CD4-positive, alpha-beta T cell treated with Interleukin-12 subunit alpha and Interleukin-12 subunit beta, for 1 hour (primary cell): ENCODE measurements around the gene TYW1B.
"Not testable (repeated sequence)": the region's sequence is repeated elsewhere in the genome, so short reads cannot be mapped to it uniquely, and the experiment has no call there.

Source experiments
- DNase-seq: peaks from one replicate; pipeline ENCODE4 v3.0.0-alpha.2; 2020

Gene TYW1B

GRCh38 chr7:72753781-72754180 is 74.2 kb downstream of the TYW1B start:
- DNase-seq: no peak

GRCh38 chr7:72753229-72753628 is 74.8 kb downstream of the TYW1B start:
- DNase-seq: not testable (repeated sequence)

GRCh38 chr7:72751978-72752377 is 76.0 kb downstream of the TYW1B start:
- DNase-seq: no peak

- DNase-seq: no peak
These were observed 76.6 kb downstream of the TYW1B start for GRCh38 chr7:72751378-72751777.

DNA sequence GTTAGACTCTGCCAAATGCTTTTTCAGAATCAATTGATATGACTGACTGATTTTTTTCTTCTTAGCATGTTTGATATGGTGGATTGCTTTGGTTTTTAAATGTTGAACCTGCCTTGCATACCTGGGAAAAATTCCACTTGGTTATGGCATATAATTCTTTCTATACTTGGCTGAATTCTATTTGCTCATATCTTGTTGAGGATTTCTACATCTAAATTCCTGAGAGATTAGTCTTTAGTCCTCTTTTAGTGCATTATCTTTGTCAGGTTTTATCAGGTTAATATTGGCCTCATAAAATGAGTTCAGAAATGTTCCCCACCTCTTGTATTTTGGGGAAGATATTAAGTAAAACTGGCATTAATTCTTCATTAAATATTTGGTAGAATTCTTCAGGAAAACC is 79.4 kb downstream of the TYW1B start:
- DNase-seq: not testable (repeated sequence)

DNA sequence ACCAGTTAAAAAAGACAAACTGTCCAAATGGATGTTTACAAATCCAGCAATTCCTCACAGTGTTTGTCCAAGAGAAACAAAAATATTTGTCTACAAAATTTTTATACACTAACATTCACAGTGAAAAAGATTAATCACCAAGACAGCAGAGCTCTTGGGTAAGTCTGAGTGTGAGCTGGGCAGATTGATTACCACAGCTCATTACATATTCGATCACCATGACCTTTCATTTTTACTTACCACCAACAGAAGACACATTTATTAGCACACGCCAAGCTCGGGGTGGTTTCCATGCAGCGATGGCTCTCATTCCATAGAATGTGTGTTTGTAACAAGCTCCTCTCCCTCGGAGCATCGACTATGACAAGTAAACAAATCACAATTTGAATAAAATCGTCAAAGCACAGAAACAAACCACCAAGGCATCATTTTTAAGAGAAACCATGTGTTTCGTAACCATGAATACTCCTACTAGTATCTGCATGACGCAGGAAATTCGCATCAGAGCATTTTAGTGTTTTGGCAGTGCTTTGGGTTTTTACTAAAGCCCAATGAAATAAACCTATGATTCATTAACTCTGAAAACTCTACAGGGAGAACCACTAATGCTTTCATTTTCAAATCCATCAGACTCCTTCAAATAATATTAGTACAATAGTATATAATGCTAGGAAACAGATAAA is 83.6 kb downstream of the TYW1B start:
- DNase-seq: not testable (repeated sequence)

- not testable (repeated sequence) for DNase-seq
These were observed 84.2 kb downstream of the TYW1B start for GRCh38 chr7:72743801-72744200.

DNA sequence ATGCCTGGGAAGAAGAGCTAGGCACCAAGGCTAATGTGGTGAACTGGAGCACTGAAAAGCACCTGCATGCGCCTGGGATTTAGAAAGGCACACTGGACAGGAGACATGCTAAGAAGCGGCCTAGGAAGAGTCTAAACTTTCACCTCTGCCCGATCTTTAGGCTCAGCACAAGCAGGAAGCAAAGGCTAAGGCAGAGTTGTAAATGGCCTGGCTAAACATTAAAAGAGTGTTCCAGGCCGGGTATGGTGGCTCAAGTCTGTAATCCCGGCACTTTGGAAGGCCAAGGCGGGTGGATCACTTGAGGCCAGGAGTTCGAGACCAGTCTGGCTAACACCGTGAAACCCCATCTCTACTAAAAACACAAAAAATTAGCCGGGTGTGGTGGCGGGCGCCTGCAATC is 88.3 kb downstream of the TYW1B start:
- DNase-seq: not testable (repeated sequence)

DNA sequence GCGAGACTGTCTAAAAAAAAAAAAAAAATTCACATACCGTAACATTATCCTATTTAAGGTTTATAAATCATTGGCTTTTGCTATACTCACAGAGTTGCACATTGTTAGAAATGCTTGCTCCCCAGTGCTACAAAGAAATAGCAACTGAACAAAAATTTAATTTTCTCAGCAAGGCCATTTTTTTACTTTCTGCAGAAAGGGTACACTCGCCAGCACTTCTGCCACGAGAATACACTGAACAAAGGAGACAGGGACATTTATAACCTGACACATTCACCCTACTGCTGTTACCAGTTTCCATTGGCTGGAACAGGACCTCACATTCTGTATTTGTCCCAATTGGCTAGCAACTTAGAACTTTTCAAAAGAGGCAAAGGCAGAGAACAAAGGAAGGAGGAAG is 92.1 kb downstream of the TYW1B start:
- not testable (repeated sequence) for DNase-seq

GRCh38 chr7:72730815-72731214 is 97.2 kb downstream of the TYW1B start:
- DNase-seq: not testable (repeated sequence)

GRCh38 chr7:72730384-72730783 is 97.6 kb downstream of the TYW1B start:
- DNase-seq: not testable (repeated sequence)

DNA sequence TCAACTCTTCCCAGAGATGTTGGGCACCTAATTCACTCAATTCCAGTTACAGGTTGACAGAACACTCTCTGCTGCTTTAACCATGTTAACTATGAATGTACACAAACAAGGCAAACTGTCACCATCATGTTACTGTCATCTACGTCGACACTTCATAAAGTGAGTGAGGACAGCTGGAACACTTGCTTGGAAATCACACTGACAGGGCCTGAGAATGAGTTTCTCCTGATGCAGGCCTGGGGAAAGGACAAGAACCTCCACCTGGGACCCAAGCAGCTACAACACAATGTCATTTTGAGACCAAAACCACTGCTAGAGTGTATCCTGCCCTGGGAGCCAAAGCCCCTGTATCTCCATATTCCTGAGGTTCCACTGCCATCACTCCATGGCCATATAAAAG is 98.9 kb downstream of the TYW1B start:
- DNase-seq: not testable (repeated sequence)

GRCh38 chr7:72722694-72723093 is 105.3 kb downstream of the TYW1B start:
- not testable (repeated sequence) for DNase-seq

DNA sequence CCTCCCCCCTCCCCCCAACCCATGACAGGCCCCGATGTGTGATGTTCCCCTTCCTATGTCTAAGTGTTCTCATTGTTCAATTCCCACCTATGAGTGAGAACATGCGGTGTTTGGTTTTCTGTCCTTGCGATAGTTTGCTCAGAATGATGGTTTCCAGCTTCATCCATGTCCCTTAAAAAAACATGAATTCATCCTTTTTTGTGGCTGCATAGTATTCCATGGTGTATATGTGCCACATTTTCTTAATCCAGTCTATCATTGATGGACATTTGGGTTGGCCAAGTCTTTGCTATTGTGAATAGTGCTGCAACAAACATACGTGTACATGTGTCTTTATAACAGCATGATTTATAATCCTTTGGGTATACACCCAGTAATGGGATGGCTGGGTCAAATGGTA is 107.1 kb downstream of the TYW1B start:
- not testable (repeated sequence) for DNase-seq

DNA sequence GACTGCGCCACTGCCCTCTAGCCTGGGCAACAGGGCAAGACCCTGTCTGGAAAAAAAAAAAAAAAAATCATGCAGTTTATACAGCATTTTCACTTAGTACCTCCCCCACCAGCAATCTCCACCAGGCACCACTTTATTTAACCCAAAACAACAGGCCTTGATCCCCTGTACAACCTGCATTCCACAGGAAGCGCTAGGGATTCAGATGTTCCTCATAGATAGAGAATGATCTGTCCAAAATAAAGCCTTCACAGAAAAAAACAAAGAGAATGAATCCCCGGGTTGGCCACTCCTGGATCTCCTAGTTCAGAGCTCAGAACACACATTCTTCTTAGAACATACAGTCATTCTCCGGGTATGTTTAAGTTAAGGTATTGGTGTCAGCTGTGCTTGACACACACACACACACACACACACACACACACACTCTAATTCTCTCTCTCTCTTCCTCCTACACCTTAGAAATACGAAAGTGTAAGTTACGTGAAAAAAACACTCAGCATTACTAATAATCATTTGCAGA is 110.7 kb downstream of the TYW1B start:
- DNase-seq: not testable (repeated sequence)

- not testable (repeated sequence) for DNase-seq
These were observed 116.1 kb downstream of the TYW1B start for GRCh38 chr7:72711927-72712326.

GRCh38 chr7:72710983-72711382 is 117.0 kb downstream of the TYW1B start:
- DNase-seq: no peak

- DNase-seq: no peak
These were observed 118.1 kb downstream of the TYW1B start for GRCh38 chr7:72709909-72710308.

- not testable (repeated sequence) for DNase-seq
These were observed 119.5 kb downstream of the TYW1B start for GRCh38 chr7:72708371-72709050.

- no peak for DNase-seq
These were observed 121.5 kb downstream of the TYW1B start for GRCh38 chr7:72706521-72706920.

DNA sequence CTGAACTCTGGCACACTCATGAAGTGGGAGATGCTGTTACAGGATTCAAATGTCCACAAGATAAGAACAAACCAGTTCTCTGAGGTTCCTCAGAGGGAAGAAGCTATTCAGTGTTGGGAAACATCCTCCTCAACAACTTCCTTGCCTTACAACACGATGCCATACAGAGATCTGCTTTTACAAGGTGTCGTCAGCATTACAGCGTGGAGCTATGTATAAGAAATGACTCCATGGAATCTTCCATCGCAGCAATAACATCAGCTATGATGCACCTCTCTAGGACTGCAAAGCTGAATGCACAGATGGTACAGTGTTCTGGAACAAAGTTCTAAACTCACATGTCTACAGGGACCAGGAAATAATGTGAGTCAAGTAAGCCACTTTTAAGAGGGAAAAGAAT is 122.3 kb downstream of the TYW1B start:
- not testable (repeated sequence) for DNase-seq

DNA sequence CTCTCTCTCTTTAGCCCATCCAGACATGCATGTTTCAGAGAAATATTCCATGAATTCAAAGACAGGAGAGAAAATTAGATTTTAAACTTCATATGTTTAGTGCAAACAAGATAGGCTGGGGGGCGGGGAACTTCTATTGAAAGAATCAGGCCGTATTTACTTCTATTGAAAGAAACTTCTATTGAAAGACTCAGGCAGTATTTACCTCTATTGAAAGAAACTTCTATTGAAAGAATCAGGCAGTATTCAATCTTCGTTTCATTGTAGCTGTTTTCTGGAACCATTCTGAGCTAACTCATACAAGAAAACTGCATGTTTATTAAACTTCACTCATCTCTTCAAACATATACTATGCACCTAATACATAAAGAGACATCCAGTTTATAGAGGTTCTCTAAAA is 123.1 kb downstream of the TYW1B start:
- DNase-seq: no peak

DNA sequence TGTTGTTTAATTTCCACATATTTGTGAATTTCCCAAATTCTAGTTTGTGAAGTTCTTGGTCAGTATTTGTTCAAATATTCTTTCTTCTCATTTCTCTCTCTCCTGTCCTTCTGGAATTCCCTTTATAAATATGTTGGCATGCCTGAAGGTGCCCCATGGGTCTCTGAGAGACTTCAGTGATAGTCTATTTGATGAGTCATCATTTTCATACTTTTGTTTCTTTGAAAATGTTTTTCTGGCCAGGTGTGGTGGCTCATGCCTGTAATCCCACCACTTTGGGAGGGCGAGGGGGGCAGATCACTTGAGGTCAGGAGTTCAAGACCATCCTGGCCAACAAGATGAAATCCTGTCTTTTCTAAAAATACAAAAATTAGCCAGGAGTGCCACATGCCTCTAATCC is 127.5 kb downstream of the TYW1B start:
- DNase-seq: not testable (repeated sequence)

DNA sequence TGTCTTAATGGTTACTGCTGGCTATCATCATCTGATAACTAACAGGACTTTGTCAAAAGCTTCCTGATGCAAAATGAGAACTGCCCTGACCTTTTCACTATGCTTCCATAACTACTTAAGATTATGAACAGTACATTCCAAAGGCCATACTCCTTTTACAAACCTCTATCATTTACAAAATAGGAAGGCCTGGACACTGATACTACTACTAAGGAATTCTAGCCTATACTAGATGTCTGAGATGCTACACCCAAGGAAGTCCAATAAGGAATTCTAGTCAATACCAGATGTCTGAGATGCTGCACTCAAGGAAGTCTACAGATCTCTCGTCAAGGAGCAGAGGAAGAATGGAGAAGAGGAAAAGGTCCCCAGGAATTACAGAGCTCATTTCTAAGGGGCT is 130.9 kb downstream of the TYW1B start:
- not testable (repeated sequence) for DNase-seq
